SK-N-SH (cell line): Measurements from ENCODE around the gene CDC42EP3. TPM values are rescaled to one million over a fixed set of nuclear protein-coding genes. Genes with fewer than 3 reads are reported as not detected.
A peak's percentile ranks its signal among the peaks of the same experiment; 100 is the strongest.

Experiments
- CTCF ChIA-PET: fragments of 300-600, 350-600 bp; formaldehyde crosslinking; extraction: SDS; loops from one replicate; lab custom pipeline; 2021; lab: Yijun Ruan, JAX
- POLR2A ChIA-PET: fragments of 350-600 bp; sonication (Branson Sonifier 250); formaldehyde crosslinking; extraction: SDS; loops from one replicate; lab custom pipeline; 2020; ENCODE audit warnings: antibody characterized with exemption, inconsistent platforms; lab: Yijun Ruan, JAX
- DNase-seq: peaks from one replicate; pipeline ENCODE4 v3.0.0; 2012
- H2AFZ ChIP-seq: fragments of 200-600 bp; sonication (generic); 2 replicates; pipeline ENCODE4 v1.8.1; 2016; ENCODE audit warnings: antibody characterized with exemption, mild to moderate bottlenecking, low read depth
- H3F3A ChIP-seq: fragments of 200-600 bp; sonication (generic); replicated peaks from 2 replicates; pipeline ENCODE3; 2016; ENCODE audit warnings: antibody characterized with exemption, mild to moderate bottlenecking; ENCODE audit not compliant: insufficient read depth
- H3K27ac ChIP-seq, 2 experiments: fragments of 200-500 bp in 1 of 2; fragments of 200-600 bp in 1 of 2; sonication (Bioruptor generic) in 1 of 2; sonication (generic), shearing (Covaris generic) in 1 of 2; 2 replicates each; pipeline versions ENCODE4 v1.5.1 to v1.6.1; 2014 to 2016; ENCODE audit warnings: low read depth in 2 of 2, inconsistent platforms in 1 of 2, low read length in 1 of 2, mild to moderate bottlenecking in 1 of 2, mixed read lengths in 1 of 2
- H3K27me3 ChIP-seq: fragments of 200-600 bp; sonication (generic), shearing (Covaris generic); 2 replicates; pipeline ENCODE4 v1.6.1; 2016; ENCODE audit warnings: mixed run types; ENCODE audit not compliant: insufficient read depth
- H3K36me3 ChIP-seq, 2 experiments: fragments of 200-500 bp in 1 of 2; fragments of 200-600 bp in 1 of 2; sonication (Bioruptor generic) in 1 of 2; sonication (generic) in 1 of 2; replicated peaks in 1 of 2; 2 replicates each; pipeline versions ENCODE3 to v1.5.1; 2014 to 2016; ENCODE audit warnings: low read length in 1 of 2, mild to moderate bottlenecking in 1 of 2; ENCODE audit not compliant: insufficient read depth in 2 of 2, control insufficient read depth in 1 of 2
- H3K4me1 ChIP-seq, 2 experiments: fragments of 200-500 bp in 1 of 2; fragments of 200-600 bp in 1 of 2; sonication (Bioruptor generic) in 1 of 2; sonication (generic), shearing (Covaris generic) in 1 of 2; 2 replicates each; pipeline versions ENCODE4 v1.5.1 to v1.6.1; 2014 to 2016; ENCODE audit warnings: low read depth in 1 of 2, low read length in 1 of 2, mixed run types in 1 of 2; ENCODE audit not compliant: insufficient read depth in 2 of 2, control insufficient read depth in 1 of 2
- H3K4me2 ChIP-seq: fragments of 200-600 bp; sonication (generic), shearing (Covaris generic); 2 replicates; pipeline ENCODE4 v1.6.1; 2017; ENCODE audit warnings: mixed run types
- H3K4me3 ChIP-seq, 2 experiments: fragments of 200-500 bp in 1 of 2; fragments of 200-600 bp in 1 of 2; sonication (Bioruptor generic) in 1 of 2; sonication (generic), shearing (Covaris generic) in 1 of 2; 2 replicates each; pipeline versions ENCODE4 v1.5.1 to v1.8.1; 2014 to 2016; ENCODE audit warnings: low read depth in 2 of 2, inconsistent platforms in 1 of 2, low read length in 1 of 2, mild to moderate bottlenecking in 1 of 2, mixed read lengths in 1 of 2, moderate library complexity in 1 of 2
- H3K79me2 ChIP-seq: fragments of 200-600 bp; sonication (generic); 2 replicates; pipeline ENCODE4 v1.8.1; 2017; ENCODE audit warnings: mild to moderate bottlenecking; ENCODE audit not compliant: insufficient read depth
- H3K9ac ChIP-seq: fragments of 200-600 bp; sonication (generic); 2 replicates; pipeline ENCODE4 v1.6.1; 2017; ENCODE audit warnings: mixed run types
- H3K9me2 ChIP-seq: fragments of 200-600 bp; sonication (generic); 2 replicates; pipeline ENCODE4 v1.6.1; 2017; ENCODE audit warnings: mixed run types
- H3K9me3 ChIP-seq: fragments of 200-600 bp; sonication (generic); 2 replicates; pipeline ENCODE4 v1.6.1; 2017; ENCODE audit warnings: mixed run types, mild to moderate bottlenecking, moderate library complexity
- H4K20me1 ChIP-seq: fragments of 200-600 bp; sonication (generic); 2 replicates; pipeline ENCODE4 v1.6.1; 2017; ENCODE audit warnings: mild to moderate bottlenecking, mixed run types; ENCODE audit not compliant: insufficient read depth
- CTCF ChIP-seq: fragments of 200-600 bp; sonication (generic); IDR thresholded peaks from 2 replicates; pipeline ENCODE4 v1.6.1; 2017; ENCODE audit warnings: antibody characterized with exemption, mild to moderate bottlenecking, moderate library complexity
- EP300 ChIP-seq, 2 experiments: IDR thresholded peaks; 2 replicates each; pipeline versions ENCODE4 v1.4.0 to v1.6.1; 2012; ENCODE audit warnings: borderline replicate concordance in 1 of 2, low read depth in 1 of 2, low read length in 1 of 2
- EZH2phosphoT487 ChIP-seq: fragments of 200-600 bp; sonication (generic); IDR thresholded peaks from 2 replicates; pipeline ENCODE4 v1.6.1; 2017; ENCODE audit warnings: low read depth, mixed run types, mild to moderate bottlenecking, antibody characterized with exemption, moderate library complexity, borderline replicate concordance
- FOSL2 ChIP-seq: IDR thresholded peaks from 2 replicates; pipeline ENCODE4 v1.4.0; 2012; ENCODE audit warnings: low read depth, mild to moderate bottlenecking, moderate library complexity, borderline replicate concordance
- FOXM1 ChIP-seq: IDR thresholded peaks from 2 replicates; pipeline ENCODE4 v1.4.0; 2012; ENCODE audit warnings: low read depth, mild to moderate bottlenecking
- IRF3 ChIP-seq: fragments of 150-350 bp; IDR thresholded peaks from 2 replicates; pipeline ENCODE4 v1.6.1; 2016; ENCODE audit warnings: mild to moderate bottlenecking, low read depth, low read length
- JUND ChIP-seq: IDR thresholded peaks from 2 replicates; pipeline ENCODE4 v1.4.0; 2012
- MAX ChIP-seq: IDR thresholded peaks from 2 replicates; pipeline ENCODE4 v1.4.0; 2012; ENCODE audit warnings: low read depth
- MXI1 ChIP-seq: IDR thresholded peaks from 2 replicates; pipeline ENCODE4 v1.6.1; 2012; ENCODE audit warnings: mild to moderate bottlenecking, low read depth, low read length, improper control_type of control experiment
- NFIC ChIP-seq: IDR thresholded peaks from 2 replicates; pipeline ENCODE4 v1.4.0; 2012; ENCODE audit warnings: borderline replicate concordance
- REST ChIP-seq: IDR thresholded peaks from 2 replicates; pipeline ENCODE4 v1.6.1; 2012; ENCODE audit warnings: mild to moderate bottlenecking, low read depth, low read length, moderate library complexity
- RXRA ChIP-seq: IDR thresholded peaks from 2 replicates; pipeline ENCODE4 v1.4.0; 2012; ENCODE audit warnings: low read depth, mild to moderate bottlenecking, borderline replicate concordance
- SMC3 ChIP-seq: IDR thresholded peaks from 2 replicates; pipeline ENCODE4 v1.6.1; 2012; ENCODE audit warnings: low read depth, low read length, improper control_type of control experiment
- TCF12 ChIP-seq: IDR thresholded peaks from 2 replicates; pipeline ENCODE4 v1.4.0; 2012
- TEAD4 ChIP-seq: IDR thresholded peaks from 2 replicates; pipeline ENCODE4 v1.4.0; 2012; ENCODE audit warnings: mild to moderate bottlenecking, borderline replicate concordance; ENCODE audit not compliant: insufficient read depth
- USF2 ChIP-seq: fragments of 150-350 bp; IDR thresholded peaks from 2 replicates; pipeline ENCODE4 v1.6.1; 2017; ENCODE audit warnings: antibody characterized with exemption, low read length, low read depth, borderline replicate concordance
- YY1 ChIP-seq: IDR thresholded peaks from 2 replicates; pipeline ENCODE4 v1.4.0; 2012; ENCODE audit warnings: low read depth, mild to moderate bottlenecking
- ZBTB33 ChIP-seq: IDR thresholded peaks from 2 replicates; pipeline ENCODE4 v1.4.0; 2012; ENCODE audit warnings: low read depth, borderline replicate concordance
- WGBS: methylation state at CpG from one replicate; pipeline ENCODE4 v1.1.6; 2017; ENCODE audit warnings: low lambda C conversion rate; 5-methylcytosine and 5-hydroxymethylcytosine counted together
- polyA plus RNA-seq, 3 experiments: library from polyadenylated mRNA; depleted of rRNA; stranded (reverse); fragments of >200 nt; gene quantifications; 2 replicates each; pipeline ENCODE4 v1.2.3, GENCODE V29; 2012

Gene CDC42EP3
- polyA plus RNA-seq, 1 of the 3 experiments (the other 2 are of a cell fraction): 87.5 TPM

GRCh38 chr2:37649518-37649917, 21.9 kb downstream of the CDC42EP3 start (continued):
- TF ChIP-seq MAX (no peak), TEAD4 (no peak), FOSL2 (no peak), TCF12 (no peak), IRF3 (no peak), FOXM1 (no peak), SMC3 (no peak), JUND (no peak), ZBTB33 (no peak), EZH2phosphoT487 (no peak), EP300 (IDR thresholded peaks at IDR 0.05; ENCODE audit: borderline replicate concordance in 1 of 2, low read depth in 1 of 2, low read length in 1 of 2) (no peak)
- TF ChIP-seq, all 33 proteins: peak for 0

- 94% methylated on average over 9 of the region's 9 CpGs for WGBS
- Histone ChIP-seq H3K9me2 (no peaks in the 10 kb centered on the region), H3K4me3 (no peak overlapping the region; a peak in 1 of 4 replicates), H3K27ac (peak overlapping the region; percentile 11 to 68; a peak in 3 of 4 replicates), H3K9ac (no peak overlapping the region), H3K9me3 (no peaks in the 10 kb centered on the region), H4K20me1 (peaks cover 53% of the 10 kb centered on the region)
- DNase-seq: no peak
- ChIA-PET CTCF (interaction anchor here (1.0 to 3.9 kb wide), 5 partner anchors 11 to 233 kb away, joined by 3 to 19 read pairs (median 6); no protein-coding TSS in a partner anchor), POLR2A (interaction anchor here (0.9 kb wide), 1 partner anchor 229 kb away, joined by 3 read pairs; no protein-coding TSS in a partner anchor)
- TF ChIP-seq TCF12 (no peak), EZH2phosphoT487 (no peak), TEAD4 (no peak), RXRA (no peak), CTCF (peak; percentile 10; the same call in 1 of the 2 replicates), YY1 (no peak), MAX (no peak), REST (peak; percentile 71; the same call in 1 of the 2 replicates), USF2 (no peak), MXI1 (0 out of 2 replicates have a peak, but pooled peaks have one; percentile 32), EP300 (IDR thresholded peaks at IDR 0.05; ENCODE audit: borderline replicate concordance in 1 of 2, low read depth in 1 of 2, low read length in 1 of 2) (peak in 1 of 2 experiments; percentile 29; a peak in 1 of 4 replicates), NFIC (no peak)
- TF ChIP-seq, all 33 proteins: peak for 4
- no peak overlapping the region for H2AFZ ChIP-seq
- H3K79me2 ChIP-seq: peaks cover 100% of the 10 kb centered on the region
- H3K4me1 ChIP-seq: peaks cover 47 to 50% of the 10 kb centered on the region in 2 experiments
- no peak overlapping the region for H3K4me2 ChIP-seq
- H3K36me3 ChIP-seq: peaks cover 75% of the 10 kb centered on the region in 2 experiments
- no peaks in the 10 kb centered on the region for H3K27me3 ChIP-seq
- H3F3A ChIP-seq: peaks cover 80% of the 10 kb centered on the region
These were observed 23.0 kb downstream of the CDC42EP3 start for GRCh38 chr2:37648331-37649011.
